Hepatic stellate cell (primary cell): ENCODE results near the gene METAP2.

ENCODE experiments used
- DNase-seq: peaks from one replicate; pipeline ENCODE4 v3.0.0; 2011; ENCODE audit warnings: low spot score

Gene METAP2

GRCh38 chr12:95551305-95551704 is 77.4 kb downstream of the METAP2 start, which contains the start of gene USP44:
USP44 (minus strand) TSS chr12:95551476; CDS start chr12:95534256, 17,220 bp downstream.
- no peak for DNase-seq

- DNase-seq: no peak
These were observed 78.1 kb downstream of the METAP2 start for GRCh38 chr12:95551913-95552516.

- no peak for DNase-seq
These were observed 79.4 kb downstream of the METAP2 start for GRCh38 chr12:95553197-95553943.

- DNase-seq: no peak
These were observed 80.7 kb downstream of the METAP2 start for GRCh38 chr12:95554532-95555071.

GRCh38 chr12:95557625-95558024 is 83.7 kb downstream of the METAP2 start:
- no peak for DNase-seq
